Adrenal gland (tissue), 12 donors: ENCODE results near the gene AGRN. TPM values are rescaled to one million over a fixed set of nuclear protein-coding genes. Genes with fewer than 3 reads are reported as not detected.
"Not testable (repeated sequence)": the region's sequence is repeated elsewhere in the genome, so short reads cannot be mapped to it uniquely, and the experiment has no call there.

Experiments
- DNase-seq, 7 donors: peaks; one replicate each; pipeline ENCODE4 v3.0.0-alpha.2; 2019 to 2020
- H3K27ac ChIP-seq, 5 donors: fragments of 200-600 bp; sonication (generic) in 4 of 5; 1 replicate in 3 of 5; 2 replicates in 2 of 5; pipeline versions ENCODE4 v1.5.1 to v1.8.0; 2016 to 2020; ENCODE audit warnings: mild to moderate bottlenecking in 1 of 5
- H3K27me3 ChIP-seq: fragments of 200-600 bp; 2 replicates; pipeline ENCODE4 v1.8.0; 2021
- H3K36me3 ChIP-seq, 2 donors: fragments of 200-600 bp; replicated peaks in 1 of 2; 1 replicate in 1 of 2; 2 replicates in 1 of 2; pipeline versions ENCODE4 v1.5.1 to v1.8.0; 2018 to 2022
- H3K4me1 ChIP-seq, 2 donors: fragments of 200-600 bp; replicated peaks in 1 of 2; 1 replicate in 1 of 2; 2 replicates in 1 of 2; pipeline versions ENCODE4 v1.5.1 to v1.8.0; 2018 to 2021
- H3K4me3 ChIP-seq, 4 donors: fragments of 200-600 bp; sonication (generic) in 3 of 4; one replicate each; pipeline ENCODE4 v1.5.1; 2016 to 2018
- H3K9me3 ChIP-seq, 3 donors: fragments of 200-600 bp; sonication (generic) in 1 of 3; replicated peaks in 1 of 3; 1 replicate in 2 of 3; 2 replicates in 1 of 3; pipeline versions ENCODE4 v1.5.1 to v1.8.0; 2016 to 2021
- POLR2A ChIP-seq, 2 donors: fragments of 450-650 bp; IDR thresholded peaks; one replicate each; pipeline ENCODE4 v1.6.1; 2017; ENCODE audit warnings: antibody characterized with exemption in 2 of 2, mild to moderate bottlenecking in 2 of 2, moderate library complexity in 1 of 2
- WGBS, 4 donors: extraction: QIAGEN DNeasy Blood & Tissue Kit in 2 of 4; methylation state at CpG; one replicate each; pipeline versions ENCODE4 v1.1.5 to v1.1.7; 2013 to 2017; 5-methylcytosine and 5-hydroxymethylcytosine counted together
- intact Hi-C, 2 donors: fragments of 100-400 bp; cut with DNase I; formaldehyde crosslinking; loops; one replicate each; pipeline versions ENCODE4 v1.14.1 to v1.15.0; 2022 to 2023
- polyA plus RNA-seq, 3 donors: library from polyadenylated mRNA; stranded (reverse); fragments of 200-250 nt in 2 of 3; fragments of 350-450 nt in 1 of 3; fragmentation: Illumina TruSeq in 1 of 3; extraction: RNeasy Lipid Tissue Mini Kit (QIAGEN cat#74804) in 1 of 3; gene quantifications; one replicate each; pipeline ENCODE4 v1.2.3, GENCODE V29; 2013 to 2014
- total RNA-seq, 9 donors: library from RNA; depleted of rRNA in 4 of 9; stranded (reverse); fragments of >200 nt in 4 of 9; fragments of 120-200 nt in 1 of 9; fragmentation: NEBNext Ultra II Directional in 1 of 9; extraction: Animal tissue kit (Norgen Biotek cat#: 25700) in 1 of 9; gene quantifications; one replicate each; pipeline versions ENCODE4 v1.1.0 to v1.2.4, GENCODE V29; 2013 to 2023
- TF ChIP-seq, protein P1 (sequence below), 6 experiments: fragments of 450-650 bp in 4 of 6; fragments of 200-600 bp in 2 of 6; sonication (generic) in 1 of 6; IDR thresholded peaks; 1 replicate in 5 of 6; 2 replicates in 1 of 6; pipeline versions ENCODE4 v1.5.1 to v1.8.0; 2016 to 2021; ENCODE audit warnings: antibody characterized with exemption in 6 of 6, mild to moderate bottlenecking in 2 of 6, moderate library complexity in 1 of 6
- donor health status: healthy with polysubstance abuse.
- donor health status: Bipolar disorder and iron deficiency.
- donor health status: DM: yes; HTN: yes; CAD: no.
- donor health status: DM: no; HTN: no; CAD: no.
- donor health status: DM: no; HTN: no; CAD: no.
- donor health status: DM: yes; HTN: yes; CAD: no.

The AGRN gene
- total and polyA plus RNA-seq, 12 donors = 2.2 to 27.8 (median 11.8) TPM

DNA sequence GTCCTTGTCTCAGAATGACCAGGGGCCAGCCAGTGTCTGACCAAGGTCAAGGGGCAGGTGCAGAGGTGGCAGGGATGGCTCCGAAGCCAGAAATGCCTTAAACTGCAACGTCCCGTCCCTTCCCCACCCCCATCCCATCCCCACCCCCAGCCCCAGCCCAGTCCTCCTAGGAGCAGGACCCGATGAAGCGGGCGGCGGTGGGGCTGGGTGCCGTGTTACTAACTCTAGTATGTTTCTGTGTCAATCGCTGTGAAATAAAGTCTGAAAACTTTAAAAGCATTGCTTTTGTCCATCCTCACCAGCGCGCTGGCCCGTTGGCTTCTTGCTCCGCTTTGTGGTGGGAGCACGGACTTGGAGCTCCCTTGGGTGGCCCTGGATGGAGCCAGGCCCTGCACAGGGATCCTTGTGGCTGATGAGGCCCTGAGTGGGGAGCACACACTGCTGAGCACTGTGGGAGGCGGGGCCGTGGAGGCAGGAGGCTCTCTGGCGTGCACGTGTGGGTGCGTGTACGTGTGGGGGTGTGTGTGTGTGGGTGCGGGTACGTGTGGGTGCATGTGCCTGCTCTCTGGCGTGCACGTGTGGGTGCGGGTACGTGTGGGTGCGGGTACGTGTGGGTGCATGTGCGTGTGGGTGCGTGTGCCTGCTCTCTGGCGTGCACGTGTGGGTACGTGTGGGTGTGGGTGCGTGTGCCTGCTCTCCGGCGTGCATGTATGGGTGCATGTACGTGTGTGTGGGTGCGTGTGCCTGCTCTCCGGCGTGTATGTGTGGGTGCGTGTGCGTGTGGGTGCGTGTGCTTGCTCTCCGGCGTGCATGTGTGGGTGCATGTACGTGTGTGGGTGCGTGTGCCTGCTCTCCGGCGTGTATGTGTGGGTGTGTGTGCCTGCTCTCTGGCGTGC is 36.2 kb downstream of the AGRN start:
- H3K27me3 ChIP-seq = peaks cover 40% of the 10 kb centered on the region
- no peak for DNase-seq
- H3K9me3 ChIP-seq = no peaks in the 10 kb centered on the region
- H3K36me3 ChIP-seq = no peaks in the 10 kb centered on the region
- intact Hi-C loops = no loop called here
- H3K4me3 ChIP-seq = no peak overlapping the region
- WGBS, 4 donors = 77 to 86% (median 82%) methylated on average over 24 to 50 of the region's 50 CpGs
- peaks cover 11% of the 10 kb centered on the region in 2 donors for H3K4me1 ChIP-seq
- TF ChIP-seq POLR2A (IDR thresholded peaks at IDR 0.05) = no peak
- TF ChIP-seq, protein P1, sequence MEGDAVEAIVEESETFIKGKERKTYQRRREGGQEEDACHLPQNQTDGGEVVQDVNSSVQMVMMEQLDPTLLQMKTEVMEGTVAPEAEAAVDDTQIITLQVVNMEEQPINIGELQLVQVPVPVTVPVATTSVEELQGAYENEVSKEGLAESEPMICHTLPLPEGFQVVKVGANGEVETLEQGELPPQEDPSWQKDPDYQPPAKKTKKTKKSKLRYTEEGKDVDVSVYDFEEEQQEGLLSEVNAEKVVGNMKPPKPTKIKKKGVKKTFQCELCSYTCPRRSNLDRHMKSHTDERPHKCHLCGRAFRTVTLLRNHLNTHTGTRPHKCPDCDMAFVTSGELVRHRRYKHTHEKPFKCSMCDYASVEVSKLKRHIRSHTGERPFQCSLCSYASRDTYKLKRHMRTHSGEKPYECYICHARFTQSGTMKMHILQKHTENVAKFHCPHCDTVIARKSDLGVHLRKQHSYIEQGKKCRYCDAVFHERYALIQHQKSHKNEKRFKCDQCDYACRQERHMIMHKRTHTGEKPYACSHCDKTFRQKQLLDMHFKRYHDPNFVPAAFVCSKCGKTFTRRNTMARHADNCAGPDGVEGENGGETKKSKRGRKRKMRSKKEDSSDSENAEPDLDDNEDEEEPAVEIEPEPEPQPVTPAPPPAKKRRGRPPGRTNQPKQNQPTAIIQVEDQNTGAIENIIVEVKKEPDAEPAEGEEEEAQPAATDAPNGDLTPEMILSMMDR (IDR thresholded peaks at IDR 0.05) = no peak
- H3K27ac ChIP-seq = no peak overlapping the region

DNA sequence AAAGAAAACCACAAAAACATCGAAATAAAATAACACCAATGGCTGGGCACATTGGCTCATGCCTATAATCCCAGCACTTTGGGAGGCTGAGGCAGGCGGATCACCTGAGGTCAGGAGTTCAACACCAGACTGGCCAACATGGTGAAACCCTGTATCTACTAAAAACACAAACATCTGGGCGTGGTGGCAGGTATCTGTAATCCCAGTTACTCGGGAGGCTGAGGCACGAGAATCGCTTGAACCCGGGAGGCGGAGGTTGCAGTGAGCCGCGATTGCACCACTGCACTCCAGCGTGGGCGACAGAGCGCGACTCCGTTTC is 37.8 kb downstream of the AGRN start:
- intact Hi-C loops, DNase-seq, H3K36me3 ChIP-seq, H3K9me3 ChIP-seq, H3K27ac ChIP-seq, H3K4me3 ChIP-seq: not testable (repeated sequence)
- Histone ChIP-seq H3K27me3 (peaks cover 52% of the 10 kb centered on the region), H3K4me1 (peaks cover 11% of the 10 kb centered on the region in 2 donors)
- 65 to 73% (median 69%) methylated on average over 15 of the region's 15 CpGs for WGBS, 4 donors

DNA sequence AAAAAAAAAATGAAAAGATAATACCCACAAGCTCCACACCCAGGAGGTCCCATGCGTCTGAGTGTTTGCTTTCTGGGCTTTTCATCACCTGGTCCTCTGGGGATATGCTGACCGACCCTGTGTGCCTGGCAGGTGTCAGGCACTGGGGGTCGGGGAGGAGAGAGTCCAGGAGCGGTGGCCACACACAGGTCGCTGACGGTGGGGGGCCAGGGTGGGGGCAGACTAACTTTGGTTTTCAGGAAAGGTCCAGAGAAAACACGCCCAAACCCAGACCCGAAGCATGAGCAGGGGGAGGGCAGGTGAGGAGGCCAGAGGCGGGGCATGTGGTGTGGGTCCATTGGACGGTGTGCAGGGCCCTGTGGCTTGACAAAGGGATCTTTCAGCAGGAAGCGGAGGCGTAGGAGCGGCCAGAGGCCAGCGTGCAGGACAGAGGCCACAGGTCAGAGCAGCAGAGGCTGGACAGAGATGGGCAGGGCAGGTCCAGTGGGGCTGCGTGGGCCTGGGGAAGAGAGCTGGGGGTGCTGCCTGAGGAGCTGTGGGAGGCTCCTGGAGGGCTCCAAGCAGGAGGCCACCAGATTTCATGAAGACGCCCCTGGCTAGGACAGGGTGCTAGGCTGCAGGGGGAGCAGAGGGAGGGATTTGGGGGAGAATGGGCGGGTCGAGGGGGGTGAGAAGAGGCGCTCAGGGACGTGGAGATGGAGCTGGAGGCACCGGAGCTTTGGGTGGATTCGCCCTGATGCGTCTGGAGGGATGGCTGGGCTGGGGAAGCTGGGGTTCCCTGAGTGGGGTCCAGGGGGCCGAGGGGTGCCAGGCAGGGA is 38.4 kb downstream of the AGRN start:
- TF ChIP-seq, protein P1 (IDR thresholded peaks at IDR 0.05) = no peak
- TF ChIP-seq POLR2A (IDR thresholded peaks at IDR 0.05) = no peak
- 12 to 19% (median 15%) methylated on average over 11 to 24 of the region's 24 CpGs for WGBS, 4 donors
- Histone ChIP-seq H3K9me3 (no peaks in the 10 kb centered on the region), H3K4me3 (no peak overlapping the region), H3K4me1 (peaks cover 11% of the 10 kb centered on the region in 2 donors), H3K36me3 (no peaks in the 10 kb centered on the region), H3K27ac (no peak overlapping the region), H3K27me3 (peaks cover 58% of the 10 kb centered on the region)
- no peak for DNase-seq
- intact Hi-C loops = no loop called here

DNA sequence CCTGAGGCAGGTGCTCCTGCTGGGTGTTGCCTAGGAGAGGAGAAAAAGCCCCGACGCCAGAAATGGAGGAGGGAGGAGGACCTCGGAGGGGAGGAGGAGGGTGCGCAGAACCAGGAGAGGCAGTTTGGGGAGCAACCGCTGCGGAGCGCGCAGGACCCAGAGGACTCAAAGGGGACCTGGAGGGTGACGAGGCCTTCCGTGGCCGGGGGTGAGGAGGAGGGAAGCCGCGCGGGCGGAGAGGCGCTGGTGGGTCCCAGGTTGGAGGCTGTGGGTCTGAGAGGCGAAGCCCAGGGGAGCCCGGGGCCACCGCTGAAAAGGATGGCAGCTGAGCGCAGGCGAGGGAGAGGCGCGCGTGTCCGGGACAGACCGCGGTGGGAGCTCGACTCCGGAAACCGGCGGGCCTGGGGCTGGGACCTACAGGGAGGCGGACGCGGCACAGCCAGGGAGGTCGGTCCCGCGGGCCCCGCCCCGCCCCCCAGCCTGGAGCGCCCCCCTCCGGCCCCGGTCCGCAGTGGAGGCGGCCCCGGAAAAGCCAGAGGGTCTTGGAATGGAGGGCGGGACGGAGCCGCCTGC is 39.1 kb downstream of the AGRN start:
- intact Hi-C loops = no loop called here
- WGBS, 4 donors = 2 to 5% (median 2%) methylated on average over 16 to 48 of the region's 48 CpGs

More for the DNA sequence above, 39.1 kb downstream of the AGRN start:
- Histone ChIP-seq H3K4me1 (peaks cover 11% of the 10 kb centered on the region in 2 donors), H3K9me3 (no peaks in the 10 kb centered on the region), H3K4me3 (peak overlapping the region in 2 of 4 donors; percentile 26 to 71), H3K27ac (no peak overlapping the region), H3K36me3 (no peaks in the 10 kb centered on the region), H3K27me3 (peaks cover 63% of the 10 kb centered on the region)
- TF ChIP-seq, protein P1 (IDR thresholded peaks at IDR 0.05) = no peak
- no peak for TF ChIP-seq POLR2A (IDR thresholded peaks at IDR 0.05)
- DNase-seq = no peak
